Breast epithelium (tissue), 4 donors: ENCODE results near the gene ZKSCAN5. TPM values are rescaled to one million over a fixed set of nuclear protein-coding genes. Genes with fewer than 3 reads are reported as not detected.

Experiments used
- DNase-seq, 2 donors: peaks; one replicate each; pipeline ENCODE4 v3.0.0-alpha.2; 2019; ENCODE audit warnings: low spot score in 2 of 2
- H3K27ac ChIP-seq, 2 donors: fragments of 200-600 bp; sonication (generic) in 1 of 2; one replicate each; pipeline ENCODE4 v1.5.1; 2016 to 2019; ENCODE audit warnings: mild to moderate bottlenecking in 1 of 2
- H3K27me3 ChIP-seq, 2 donors: fragments of 200-600 bp; sonication (generic) in 1 of 2; one replicate each; pipeline versions ENCODE4 v1.5.1 to v1.6.0; 2017 to 2019; ENCODE audit warnings: control low read depth in 1 of 2, mild to moderate bottlenecking in 1 of 2
- H3K36me3 ChIP-seq: fragments of 200-600 bp; one replicate; pipeline ENCODE4 v1.5.1; 2019
- H3K4me1 ChIP-seq, 2 donors: fragments of 200-600 bp; sonication (generic); one replicate each; pipeline ENCODE4 v1.5.1; 2016 to 2019; ENCODE audit warnings: control low read depth in 1 of 2
- H3K4me3 ChIP-seq, 3 donors: fragments of 200-600 bp; sonication (generic); 1 replicate in 2 of 3; 2 replicates in 1 of 3; pipeline ENCODE4 v1.5.1; 2016 to 2019; ENCODE audit warnings: mild to moderate bottlenecking in 3 of 3, moderate library complexity in 2 of 3
- H3K9me3 ChIP-seq, 2 donors: fragments of 200-600 bp; sonication (generic) in 1 of 2; one replicate each; pipeline ENCODE4 v1.5.1; 2016 to 2019; ENCODE audit warnings: control low read depth in 1 of 2
- POLR2A ChIP-seq: fragments of 450-650 bp; IDR thresholded peaks from one replicate; pipeline ENCODE4 v1.6.1; 2016; ENCODE audit warnings: antibody characterized with exemption, mild to moderate bottlenecking, moderate library complexity
- POLR2AphosphoS5 ChIP-seq, 3 donors: sonication (generic); formaldehyde crosslinking; IDR thresholded peaks; one replicate each; pipeline ENCODE4 v1.6.1; 2017; ENCODE audit warnings: antibody characterized with exemption in 3 of 3
- intact Hi-C: fragments of 100-400 bp; cut with DNase I; formaldehyde crosslinking; loops from one replicate; pipeline ENCODE4 v1.15.1; 2023; ENCODE audit warnings: low total_unique reads
- total RNA-seq, 3 donors: library from RNA; depleted of rRNA; stranded (reverse); fragments of >200 nt; gene quantifications; one replicate each; pipeline ENCODE4 v1.1.0, GENCODE V29; 2016
- TF ChIP-seq, protein P1 (sequence below), 3 donors: fragments of 450-650 bp; IDR thresholded peaks; one replicate each; pipeline ENCODE4 v1.5.1; 2016 to 2017; ENCODE audit warnings: antibody characterized with exemption in 3 of 3, mild to moderate bottlenecking in 3 of 3, moderate library complexity in 3 of 3

The ZKSCAN5 gene
- total RNA-seq, 3 donors from 2014 or later = 7.5 to 11.0 (median 8.0) TPM

DNA sequence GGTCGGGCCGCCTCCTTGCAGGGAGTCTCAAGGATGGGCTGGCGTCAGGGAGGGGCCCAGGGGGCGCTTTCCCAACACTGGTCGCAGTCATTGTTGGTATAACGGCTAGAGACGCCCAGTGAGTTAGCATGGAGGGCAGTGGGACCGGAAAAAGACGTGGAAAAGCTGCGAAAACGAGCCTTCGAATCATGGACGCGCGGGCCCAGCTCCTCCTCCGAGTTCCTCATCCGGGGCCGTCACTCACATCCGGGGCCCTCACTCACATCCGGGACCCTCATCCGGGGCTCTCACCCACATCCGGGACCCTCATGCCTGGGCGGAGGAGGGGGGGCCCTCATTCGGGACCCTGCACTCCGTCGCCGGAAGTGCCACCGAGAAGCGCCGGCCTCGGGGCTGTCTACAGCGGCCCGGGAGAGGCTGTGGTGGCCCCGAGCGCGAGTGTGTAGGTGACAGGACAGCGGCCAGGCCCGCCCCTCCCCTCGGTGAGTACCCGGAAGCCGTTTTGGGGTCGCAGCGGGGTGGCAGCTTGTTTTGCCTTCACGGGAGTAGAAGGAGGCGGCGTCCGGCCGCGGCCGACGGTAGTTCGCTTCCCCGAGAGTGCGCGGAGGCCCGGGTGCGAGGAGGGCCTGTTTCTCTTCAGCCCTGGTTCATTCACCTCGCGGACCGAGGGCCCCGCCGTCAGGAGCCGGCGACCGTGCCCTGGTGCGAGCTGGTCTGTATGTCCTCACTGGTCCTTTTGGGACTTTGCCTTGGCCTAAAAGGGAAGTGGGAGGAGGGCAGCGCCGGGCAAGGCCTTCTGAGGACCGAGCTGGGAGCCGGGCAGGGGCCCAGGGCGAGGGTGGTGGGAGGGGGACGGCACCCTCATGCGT is 54.1 kb downstream of the ZKSCAN5 start, which contains the start of gene ZNF655:
Gene ZNF655, plus strand, starts transcription at position 337 of the 869 bp plus-strand sequence. CDS start 1,918 bp downstream, outside the sequence.
- TF ChIP-seq, protein P1, sequence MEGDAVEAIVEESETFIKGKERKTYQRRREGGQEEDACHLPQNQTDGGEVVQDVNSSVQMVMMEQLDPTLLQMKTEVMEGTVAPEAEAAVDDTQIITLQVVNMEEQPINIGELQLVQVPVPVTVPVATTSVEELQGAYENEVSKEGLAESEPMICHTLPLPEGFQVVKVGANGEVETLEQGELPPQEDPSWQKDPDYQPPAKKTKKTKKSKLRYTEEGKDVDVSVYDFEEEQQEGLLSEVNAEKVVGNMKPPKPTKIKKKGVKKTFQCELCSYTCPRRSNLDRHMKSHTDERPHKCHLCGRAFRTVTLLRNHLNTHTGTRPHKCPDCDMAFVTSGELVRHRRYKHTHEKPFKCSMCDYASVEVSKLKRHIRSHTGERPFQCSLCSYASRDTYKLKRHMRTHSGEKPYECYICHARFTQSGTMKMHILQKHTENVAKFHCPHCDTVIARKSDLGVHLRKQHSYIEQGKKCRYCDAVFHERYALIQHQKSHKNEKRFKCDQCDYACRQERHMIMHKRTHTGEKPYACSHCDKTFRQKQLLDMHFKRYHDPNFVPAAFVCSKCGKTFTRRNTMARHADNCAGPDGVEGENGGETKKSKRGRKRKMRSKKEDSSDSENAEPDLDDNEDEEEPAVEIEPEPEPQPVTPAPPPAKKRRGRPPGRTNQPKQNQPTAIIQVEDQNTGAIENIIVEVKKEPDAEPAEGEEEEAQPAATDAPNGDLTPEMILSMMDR (IDR thresholded peaks at IDR 0.05) = peak in 1 of 3 donors; percentile 9
- TF ChIP-seq POLR2A = peak; percentile 66
- peak; percentile 19 to 84 (median 55) for TF ChIP-seq POLR2AphosphoS5 (IDR thresholded peaks at IDR 0.05)
- peaks cover 3 to 15% of the 10 kb centered on the region in 2 donors for H3K4me1 ChIP-seq
- no peaks in the 10 kb centered on the region for H3K27me3 ChIP-seq
- peak within 1 kb of the TSS; percentile 70 to 100 (median 94) for H3K4me3 ChIP-seq
- peaks cover 7% of the 10 kb centered on the region for H3K36me3 ChIP-seq
- intact Hi-C loops = no loop called here
- peak; percentile 89 to 91 for DNase-seq
- H3K27ac ChIP-seq = peak within 1 kb of the TSS; percentile 98 to 100
- no peaks in the 10 kb centered on the region for H3K9me3 ChIP-seq

DNA sequence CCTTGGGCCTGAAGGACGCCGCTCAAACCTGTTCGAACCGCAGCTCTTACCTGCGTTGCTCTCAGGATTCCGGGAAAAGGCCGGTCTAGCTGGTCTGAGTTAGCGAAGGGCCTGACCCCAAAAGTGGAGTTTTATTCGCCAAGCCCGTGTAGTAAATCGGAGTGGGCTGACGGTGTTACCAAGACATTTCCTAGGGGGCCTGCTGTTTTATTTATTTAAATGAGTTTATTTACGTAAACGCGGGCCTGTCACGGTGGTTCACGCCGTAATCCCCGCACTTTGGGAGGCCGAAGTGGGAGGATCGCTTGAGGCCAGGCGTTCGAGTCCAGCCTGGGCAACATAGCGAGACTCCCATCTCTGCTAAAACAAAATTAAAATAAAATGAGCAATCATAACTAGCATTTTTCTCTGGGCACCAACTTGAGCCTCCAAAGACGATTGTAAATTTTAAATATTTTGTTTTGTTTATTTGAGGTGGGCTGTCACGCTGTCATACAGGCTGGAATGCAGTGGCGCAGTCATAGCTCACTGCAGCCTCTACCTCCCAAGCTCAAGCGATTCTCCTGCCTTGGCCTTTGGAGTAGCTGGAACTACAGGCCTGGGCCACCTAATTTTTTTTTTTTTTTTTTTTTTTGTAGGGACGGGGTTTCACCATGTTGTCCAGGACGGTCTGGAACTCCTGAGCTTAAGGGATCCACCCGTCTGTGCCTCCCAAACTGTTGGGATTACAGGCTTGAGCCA is 54.9 kb downstream of the ZKSCAN5 start:
- peaks cover 7% of the 10 kb centered on the region for H3K36me3 ChIP-seq
- H3K27ac ChIP-seq = peak overlapping the region; percentile 98 to 100
- no peak for DNase-seq
- TF ChIP-seq, protein P1 (IDR thresholded peaks at IDR 0.05) = no peak
- TF ChIP-seq POLR2A (no peak), POLR2AphosphoS5 (IDR thresholded peaks at IDR 0.05) (no peak)
- H3K9me3 ChIP-seq = no peaks in the 10 kb centered on the region
- peak overlapping the region; percentile 70 to 100 (median 94) for H3K4me3 ChIP-seq
- intact Hi-C loops = no loop called here
- H3K4me1 ChIP-seq = peaks cover 3 to 15% of the 10 kb centered on the region in 2 donors
- no peaks in the 10 kb centered on the region for H3K27me3 ChIP-seq

DNA sequence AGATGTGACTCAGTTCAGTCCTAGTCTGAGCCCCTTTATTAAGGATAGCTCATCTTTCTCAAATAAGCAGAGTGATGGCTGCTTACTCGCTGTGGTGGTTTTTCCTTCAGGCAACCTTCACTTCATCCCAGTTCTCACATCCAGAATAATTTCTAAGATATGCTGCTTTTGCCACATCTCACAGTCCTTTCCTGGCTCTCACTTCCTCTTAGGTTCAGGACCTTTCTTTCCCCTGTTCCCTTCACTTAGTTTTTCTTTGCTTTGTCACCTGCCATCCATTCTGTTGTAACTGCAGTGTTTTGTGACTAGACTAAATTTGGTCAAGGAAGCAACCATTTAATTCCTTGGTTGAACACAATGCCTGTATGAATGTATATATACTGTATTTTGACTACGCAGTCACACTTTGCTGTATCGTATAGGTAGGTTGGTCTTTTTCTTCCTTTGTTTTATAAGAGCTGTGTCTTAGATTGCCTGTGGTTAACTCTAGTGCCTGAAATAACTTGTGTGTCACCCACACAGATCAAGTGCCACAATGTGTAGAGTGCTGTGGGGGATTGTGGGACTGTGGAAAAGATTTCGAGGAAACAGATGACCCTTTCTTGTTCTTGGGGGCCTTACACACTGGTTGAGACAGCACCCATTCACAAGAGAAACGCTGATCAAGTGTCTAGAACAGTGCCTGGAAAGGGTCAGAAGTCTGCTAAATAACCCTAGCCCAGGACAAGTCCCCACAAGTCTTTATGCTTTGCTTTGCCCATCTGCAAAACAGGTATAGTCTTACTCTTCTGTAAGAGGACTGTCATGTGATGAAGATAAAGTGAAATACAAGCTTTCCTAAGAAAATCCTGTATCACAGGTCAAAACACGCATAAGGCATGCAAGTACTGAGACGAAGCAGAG is 56.6 kb downstream of the ZKSCAN5 start:
- Histone ChIP-seq H3K27ac (no peak overlapping the region), H3K27me3 (no peaks in the 10 kb centered on the region), H3K36me3 (peaks cover 7% of the 10 kb centered on the region), H3K9me3 (no peaks in the 10 kb centered on the region), H3K4me3 (peak overlapping the region in 1 of 3 donors; percentile 100), H3K4me1 (peaks cover 3 to 15% of the 10 kb centered on the region in 2 donors)
- intact Hi-C loops = no loop called here
- DNase-seq = no peak
- TF ChIP-seq, protein P1 (IDR thresholded peaks at IDR 0.05) = no peak
- no peak for TF ChIP-seq POLR2AphosphoS5 (IDR thresholded peaks at IDR 0.05)
- no peak for TF ChIP-seq POLR2A

DNA sequence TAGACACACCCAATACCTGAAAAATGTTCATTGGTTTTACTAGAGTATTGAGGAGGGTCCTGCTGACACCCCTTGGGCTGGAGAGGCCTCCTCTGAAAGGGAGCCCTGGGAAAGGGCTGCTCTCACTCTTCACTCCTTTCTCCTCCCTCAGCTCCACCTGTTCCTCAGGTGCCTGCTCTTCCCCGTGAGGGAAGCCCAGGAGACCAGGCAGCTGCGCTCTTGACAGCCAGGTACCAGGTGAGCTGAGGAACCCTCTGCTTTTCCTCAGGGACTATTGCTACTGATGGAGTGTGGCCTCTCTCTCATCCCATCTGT is 57.2 kb downstream of the ZKSCAN5 start:
- intact Hi-C loops = no loop called here
- Histone ChIP-seq H3K27me3 (no peaks in the 10 kb centered on the region), H3K9me3 (no peaks in the 10 kb centered on the region), H3K27ac (no peak overlapping the region), H3K4me3 (no peak overlapping the region), H3K36me3 (peaks cover 7% of the 10 kb centered on the region), H3K4me1 (peaks cover 3 to 15% of the 10 kb centered on the region in 2 donors)
- DNase-seq = no peak
- TF ChIP-seq, protein P1 (IDR thresholded peaks at IDR 0.05) = no peak
- no peak for TF ChIP-seq POLR2AphosphoS5 (IDR thresholded peaks at IDR 0.05)
- no peak for TF ChIP-seq POLR2A
